ENCODE measurements around the gene CORO7.

DNA sequence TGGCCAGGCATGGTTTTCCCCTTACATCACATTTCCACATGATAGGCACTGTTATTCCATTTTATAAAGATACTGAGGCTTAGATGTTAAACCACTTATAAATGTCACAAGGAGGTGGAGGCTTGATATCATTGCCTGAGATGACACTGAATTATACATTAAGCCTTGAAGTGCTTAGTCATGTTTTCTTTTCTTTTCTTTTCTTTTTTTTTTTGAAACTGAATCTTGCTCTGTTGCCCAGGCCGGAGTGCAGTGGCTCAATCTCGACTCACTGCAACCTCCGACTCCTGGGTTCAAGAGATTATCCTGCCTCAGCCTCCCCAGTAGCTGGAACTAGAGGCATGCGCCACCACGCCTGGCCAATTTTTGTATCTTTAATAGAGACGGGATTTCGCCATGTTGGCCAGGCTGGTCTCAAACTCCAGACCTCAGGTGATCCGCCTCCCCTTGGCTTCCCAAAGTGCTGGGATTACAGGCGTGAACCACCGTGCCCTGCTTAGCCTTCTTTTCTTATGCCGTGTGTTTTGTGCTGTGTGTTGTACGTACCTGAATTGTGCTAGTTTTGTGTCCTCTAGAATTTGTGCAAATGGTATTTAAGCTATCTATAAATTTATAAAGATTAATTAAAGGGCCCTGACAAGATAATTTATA is 10.5 kb upstream of the CORO7 start:
- no peak for TF ChIP-seq CTCF (IDR thresholded peaks at IDR 0.05; ENCODE audit: low read length)
- no peak for TF ChIP-seq EZH2 (IDR thresholded peaks at IDR 0.05; ENCODE audit: borderline replicate concordance, low read length)
